ENCODE results near the gene IL10RB.
A peak's percentile ranks its signal among the peaks of the same experiment; 100 is the strongest.

The IL10RB gene

DNA sequence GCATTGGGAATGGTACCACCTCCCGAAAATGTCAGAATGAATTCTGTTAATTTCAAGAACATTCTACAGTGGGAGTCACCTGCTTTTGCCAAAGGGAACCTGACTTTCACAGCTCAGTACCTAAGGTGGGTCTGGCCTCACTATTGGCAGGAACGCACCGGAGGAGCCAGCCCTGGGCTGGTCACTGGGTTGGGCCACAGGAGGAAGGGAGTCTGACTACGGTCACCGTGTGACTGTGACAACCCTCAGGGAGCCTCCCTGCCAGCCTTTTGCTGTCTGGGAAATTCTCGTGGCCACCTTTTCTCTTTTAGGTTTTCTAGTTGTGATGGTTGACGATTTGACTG, 2.2 kb downstream of the IL10RB start:
- DNase-seq, result no peak

DNA sequence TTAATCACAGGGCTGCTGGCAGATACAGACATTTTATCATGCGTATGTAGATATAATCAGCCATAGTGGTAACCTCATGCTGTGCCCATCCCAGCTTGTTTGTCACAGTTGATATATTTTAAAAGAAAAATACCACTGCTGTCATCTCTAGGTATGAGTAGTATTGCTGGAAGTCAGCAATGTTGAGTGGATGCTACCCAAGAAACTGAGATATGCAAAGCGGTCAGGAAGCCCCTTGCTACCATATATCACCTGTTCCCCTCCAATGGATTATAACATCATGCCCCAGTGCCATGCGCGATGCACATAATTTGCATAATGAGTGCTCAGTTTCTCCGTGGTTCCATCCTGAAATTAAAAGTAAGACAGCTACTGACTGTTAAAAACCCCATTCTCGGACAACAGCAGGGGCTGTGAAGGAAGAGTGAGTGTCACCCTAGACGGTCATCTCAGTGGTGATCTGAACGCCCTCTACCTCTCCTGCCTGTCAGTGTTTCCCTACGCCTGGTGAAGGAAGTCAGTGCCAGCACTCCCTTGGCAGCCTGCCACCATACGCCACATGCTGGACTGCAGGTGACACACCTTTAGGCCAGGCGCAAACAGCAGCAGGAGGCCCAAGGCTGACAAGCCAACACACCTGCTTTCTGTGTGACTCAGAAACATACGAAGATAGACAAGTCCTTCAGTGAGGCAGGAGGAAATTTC, 2.7 kb downstream of the IL10RB start:
- peak; percentile 11 for DNase-seq

DNA sequence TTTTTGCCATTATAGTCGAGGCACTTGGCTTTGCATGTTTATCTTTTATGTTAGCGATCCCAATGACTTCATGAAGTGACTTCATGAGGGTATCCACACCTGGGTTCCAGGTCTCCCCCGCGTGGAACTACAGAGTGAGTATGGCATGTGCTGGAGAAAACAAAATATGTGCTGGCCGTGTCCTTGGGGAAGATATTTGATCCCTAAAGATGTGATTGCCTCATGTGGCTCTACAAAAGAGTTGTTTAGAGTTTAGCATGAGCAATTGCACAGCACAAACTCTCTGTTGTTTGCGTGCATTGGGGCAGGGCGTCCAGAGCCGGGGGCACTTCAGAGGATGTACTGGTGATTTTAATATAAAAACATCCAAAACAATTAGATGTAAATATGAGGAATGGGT, 4.8 kb downstream of the IL10RB start:
- no peak for DNase-seq

DNA sequence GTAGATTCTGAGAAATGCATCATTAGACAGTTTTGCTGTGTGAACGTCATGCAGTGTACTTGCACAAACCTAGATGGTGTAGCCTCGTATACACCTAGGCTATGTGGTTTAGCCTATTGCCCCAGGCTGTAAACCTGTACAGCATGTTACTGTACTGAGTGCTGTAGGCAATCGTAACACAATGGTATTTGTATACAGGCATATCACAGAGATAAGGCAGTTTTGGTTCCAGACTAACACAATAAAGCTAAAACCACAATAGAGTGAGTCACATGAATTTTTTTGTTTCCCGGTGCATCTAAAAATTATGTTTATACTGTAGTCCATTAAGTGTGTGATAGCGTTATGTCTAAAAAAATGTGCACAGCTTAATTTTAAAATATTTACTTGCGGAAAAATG, 6.9 kb downstream of the IL10RB start:
- DNase-seq, result no peak

DNA sequence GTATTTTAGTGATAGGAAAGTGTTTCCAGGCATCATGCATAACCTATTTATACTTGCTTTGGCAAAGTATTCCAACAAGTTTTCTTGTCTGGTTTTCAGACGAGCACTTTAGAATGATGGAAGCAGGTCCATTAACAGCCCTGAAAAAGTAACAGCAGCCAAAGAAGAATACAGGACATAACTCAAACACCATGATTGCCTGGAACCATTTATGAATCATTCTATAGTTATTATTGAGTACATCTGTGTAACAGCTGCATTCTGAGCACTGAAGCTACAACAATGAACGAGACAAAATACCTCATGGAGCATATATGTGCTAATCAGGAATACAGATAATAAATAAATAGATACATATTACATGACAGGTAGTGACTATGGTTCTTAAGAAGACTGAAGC, 12.6 kb downstream of the IL10RB start:
- no peak for DNase-seq

DNA sequence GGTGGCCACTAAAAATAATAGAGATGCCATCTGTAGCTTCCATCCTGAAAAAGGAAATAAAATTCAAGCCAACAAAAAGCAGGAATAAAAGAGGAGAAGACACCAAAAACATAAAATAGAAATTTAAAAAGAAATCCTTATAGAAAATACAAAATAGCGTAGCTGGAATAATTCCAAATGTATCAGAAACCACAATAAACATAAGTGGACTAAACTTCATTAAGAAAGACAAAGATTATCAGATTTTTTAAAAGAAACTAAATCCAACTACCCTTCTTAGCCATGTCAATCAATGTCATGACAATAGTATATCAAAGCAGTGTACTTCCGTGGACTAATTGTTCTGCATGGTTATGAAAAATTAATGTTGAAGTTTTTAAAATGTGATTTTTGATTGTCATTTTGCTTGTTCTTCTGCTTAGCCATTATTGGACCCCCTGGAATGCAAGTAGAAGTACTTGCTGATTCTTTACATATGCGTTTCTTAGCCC, 13.2 kb downstream of the IL10RB start:
- no peak for DNase-seq

DNA sequence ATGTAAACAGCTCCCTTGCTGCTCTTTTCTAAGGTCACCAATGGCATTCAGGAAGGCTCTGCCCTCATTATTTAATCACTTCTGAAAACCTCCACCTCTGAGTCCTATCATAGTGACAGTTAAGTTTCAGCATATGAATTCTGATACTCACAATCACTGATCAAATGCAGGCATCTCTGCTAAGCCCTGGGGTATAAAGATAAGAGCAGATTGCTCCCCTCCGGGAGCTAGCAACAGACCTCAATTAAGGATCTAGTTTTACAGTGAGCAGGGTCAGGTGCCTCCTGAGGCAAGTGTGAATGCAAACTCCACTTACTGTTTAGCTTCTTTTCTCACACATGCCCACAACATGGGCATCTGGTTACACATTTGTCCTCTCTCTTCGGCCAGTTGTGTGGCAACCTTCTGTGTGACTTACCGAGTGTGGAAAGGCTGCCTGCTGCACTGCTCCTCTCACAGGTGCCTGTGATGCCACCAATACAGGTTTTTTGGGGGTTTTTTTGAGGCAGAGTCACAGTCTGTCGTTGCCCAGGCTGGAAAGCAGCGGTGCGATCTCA, 15.0 kb downstream of the IL10RB start:
- no peak for DNase-seq

DNA sequence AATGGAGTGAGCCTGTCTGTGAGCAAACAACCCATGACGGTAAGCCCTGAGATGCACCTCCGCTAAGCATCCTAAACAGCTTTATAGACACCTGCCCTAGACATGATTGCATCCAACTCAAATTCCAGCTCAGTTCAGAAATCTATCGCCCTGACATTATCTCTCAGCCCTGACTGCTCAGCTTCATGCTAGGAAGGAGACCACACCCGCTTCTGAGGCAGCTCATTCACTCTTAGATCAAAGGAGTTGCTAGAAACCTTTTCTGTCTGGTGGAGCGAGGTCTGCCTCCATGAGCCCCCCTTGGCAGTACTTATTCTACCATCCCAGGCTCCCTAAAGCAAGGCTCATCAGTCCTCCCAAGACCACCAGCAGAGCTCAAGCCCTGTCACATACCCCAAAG, 17.0 kb downstream of the IL10RB start:
- no peak for DNase-seq

DNA sequence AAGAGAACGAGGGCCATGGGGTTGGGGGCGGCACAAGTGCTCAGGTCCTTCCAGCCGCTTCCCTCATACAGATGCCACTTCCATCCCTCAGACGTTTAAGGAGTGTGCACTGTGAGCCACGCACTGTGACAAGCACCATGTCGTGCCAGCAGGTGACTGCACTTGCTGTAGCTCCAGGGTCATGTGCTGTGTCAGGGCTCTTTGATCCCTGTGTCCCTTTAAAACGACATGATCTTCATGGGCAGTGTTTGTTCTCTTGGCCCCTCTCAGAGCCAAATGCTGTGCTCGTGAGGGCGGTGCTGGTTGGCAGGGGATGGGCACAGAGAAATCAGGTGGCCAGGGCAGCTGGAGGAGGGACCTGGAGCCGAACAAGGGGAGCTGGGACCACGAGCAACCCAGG, 19.9 kb downstream of the IL10RB start:
- no peak for DNase-seq

DNA sequence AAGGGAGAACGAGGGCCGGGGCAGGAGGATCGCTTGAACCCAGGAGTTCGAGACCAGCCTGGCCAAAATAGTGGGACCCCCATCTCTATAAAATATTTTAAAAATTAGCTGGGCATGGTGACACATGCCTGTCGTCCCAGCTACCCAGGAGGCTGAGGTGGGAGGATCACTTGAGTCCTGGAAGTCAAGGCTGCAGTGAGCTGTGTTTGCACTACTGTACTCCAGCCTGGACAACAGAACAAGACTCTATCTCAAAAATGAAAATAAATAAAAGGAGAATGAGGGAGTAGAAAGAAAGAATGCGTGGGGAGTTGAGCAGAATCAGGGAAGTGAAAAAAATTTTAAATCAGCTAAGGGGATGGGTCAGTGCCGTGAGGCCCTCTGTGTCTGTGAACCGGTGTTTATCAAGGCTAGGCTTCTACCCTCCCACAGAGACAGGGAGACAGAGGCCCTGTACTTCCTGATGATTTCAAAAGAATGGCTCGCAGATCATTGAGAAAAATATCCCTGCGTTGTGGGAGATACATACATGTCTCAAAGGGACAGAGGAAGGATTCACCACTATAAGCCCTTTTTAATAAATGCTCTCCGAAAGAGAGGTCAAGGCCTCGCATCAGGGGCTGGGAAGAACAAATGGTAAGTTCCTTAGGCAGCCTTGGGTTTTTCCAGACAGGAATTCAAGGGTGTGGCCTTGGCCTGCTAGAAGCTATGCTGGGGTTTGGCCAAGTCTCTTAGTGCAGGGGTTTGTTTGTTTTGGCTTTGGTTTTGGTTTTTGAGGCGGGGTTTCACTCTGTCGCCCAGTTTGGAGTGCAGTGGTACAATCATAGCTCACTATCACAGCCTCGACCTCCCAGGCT, 20.7 kb downstream of the IL10RB start:
- DNase-seq, result no peak

DNA sequence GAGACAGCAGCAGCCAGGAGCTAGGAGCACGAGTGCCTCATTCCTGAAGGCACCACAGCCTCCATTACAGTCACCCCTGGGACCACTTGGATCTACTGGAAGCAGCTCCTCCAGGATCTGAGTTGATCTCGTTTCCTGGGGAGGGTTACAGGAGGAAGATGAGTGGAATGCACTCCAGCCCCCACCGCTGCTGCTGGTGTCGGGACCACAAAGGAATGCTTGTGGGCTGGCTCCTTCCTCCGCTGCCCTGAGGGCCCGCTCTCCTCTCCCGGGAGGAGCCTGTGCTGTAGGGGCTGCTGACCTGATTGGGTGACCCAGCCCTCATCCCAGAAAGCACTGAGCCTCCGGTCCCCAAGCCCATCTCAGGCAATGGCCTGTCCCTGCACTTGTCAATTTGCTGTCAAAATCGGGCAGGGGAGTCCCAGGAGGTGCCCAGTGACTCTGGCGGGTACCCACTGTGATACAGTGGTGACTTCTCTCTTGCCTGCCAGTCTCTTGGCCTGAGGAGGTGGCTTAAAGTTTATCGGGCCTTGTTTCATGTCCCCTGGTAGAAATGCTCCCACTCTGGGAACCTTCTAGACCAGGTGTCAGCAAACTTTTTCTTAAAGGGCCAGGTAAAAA, 23.1 kb downstream of the IL10RB start:
- DNase-seq, result no peak

DNA sequence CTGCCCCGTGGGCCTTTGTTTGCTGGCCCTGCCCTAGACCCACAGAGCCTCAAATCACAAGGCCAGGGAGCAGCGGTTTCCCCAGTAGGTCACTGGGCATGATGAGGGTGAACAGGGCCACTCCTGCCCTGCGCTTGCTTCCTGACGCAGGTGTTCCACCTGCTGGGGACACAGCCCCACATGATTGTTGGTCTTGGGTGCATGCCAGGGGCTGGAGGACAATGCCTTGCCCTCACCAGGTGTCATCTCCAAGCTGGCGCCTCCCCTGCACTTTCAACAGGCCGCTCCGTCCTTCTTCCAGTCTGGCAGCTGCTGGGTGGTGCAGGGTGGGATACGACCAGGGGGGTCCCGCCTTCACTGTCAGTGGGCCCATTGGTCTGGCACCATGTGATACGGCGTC, 24.3 kb downstream of the IL10RB start:
- no peak for DNase-seq

DNA sequence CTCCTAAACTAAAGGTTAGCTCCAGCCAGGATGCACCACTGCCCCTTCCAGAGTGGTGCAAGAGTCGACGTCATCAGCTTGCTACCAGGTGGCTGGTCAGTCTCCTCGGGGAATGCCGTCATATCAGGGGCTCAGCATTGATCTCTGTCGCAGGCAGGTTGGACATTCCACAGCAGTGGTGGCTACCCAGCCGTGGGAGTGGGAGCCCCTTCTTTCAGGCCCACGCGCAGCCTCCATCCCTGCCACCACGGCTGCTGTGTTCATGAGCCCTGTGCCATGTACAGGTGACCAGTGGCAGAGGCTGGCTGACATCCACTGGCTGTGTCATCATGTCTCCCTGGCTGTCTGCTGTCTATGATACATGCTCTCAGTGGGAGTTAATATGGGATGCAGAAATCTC, 25.5 kb downstream of the IL10RB start:
- DNase-seq, result no peak

DNA sequence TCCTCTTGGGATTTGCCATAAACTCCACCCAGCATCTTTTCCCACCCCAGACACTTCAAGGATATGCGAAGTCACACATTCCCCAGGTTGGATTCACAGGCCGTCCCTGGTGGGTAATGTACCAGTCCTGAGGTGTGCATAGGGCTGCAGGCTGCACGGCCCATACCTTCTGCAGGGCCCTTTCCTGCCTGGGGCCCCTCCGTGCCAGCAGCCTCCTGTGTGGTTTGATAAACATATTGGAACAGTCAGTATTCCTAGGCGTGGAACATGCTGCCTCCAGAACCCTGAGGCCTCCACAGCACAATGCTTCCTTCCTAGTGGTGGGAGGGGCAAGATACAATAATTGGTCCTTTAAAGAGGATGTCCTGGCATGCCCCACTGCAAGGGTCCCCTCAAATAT, 26.6 kb downstream of the IL10RB start:
- DNase-seq, result no peak

DNA sequence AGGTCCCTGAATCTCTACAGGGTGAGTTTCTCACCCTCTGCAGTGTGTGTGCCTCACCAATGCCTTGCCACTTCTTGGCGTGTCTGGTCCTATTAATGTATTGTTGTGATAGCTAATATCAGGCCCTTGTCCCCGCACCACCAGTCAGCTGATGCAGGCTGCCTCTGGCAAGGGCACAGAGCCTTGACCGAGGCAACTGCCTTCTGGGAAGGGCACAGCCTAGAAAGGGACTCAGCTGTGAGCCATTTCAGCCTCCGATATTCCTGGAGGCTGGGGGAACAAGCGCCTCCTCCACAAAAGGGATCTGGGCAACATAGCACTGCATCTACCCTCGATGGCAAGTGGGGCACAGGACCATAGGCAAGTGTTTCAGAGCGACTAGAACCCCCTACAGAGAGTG, 27.0 kb downstream of the IL10RB start:
- no peak for DNase-seq

DNA sequence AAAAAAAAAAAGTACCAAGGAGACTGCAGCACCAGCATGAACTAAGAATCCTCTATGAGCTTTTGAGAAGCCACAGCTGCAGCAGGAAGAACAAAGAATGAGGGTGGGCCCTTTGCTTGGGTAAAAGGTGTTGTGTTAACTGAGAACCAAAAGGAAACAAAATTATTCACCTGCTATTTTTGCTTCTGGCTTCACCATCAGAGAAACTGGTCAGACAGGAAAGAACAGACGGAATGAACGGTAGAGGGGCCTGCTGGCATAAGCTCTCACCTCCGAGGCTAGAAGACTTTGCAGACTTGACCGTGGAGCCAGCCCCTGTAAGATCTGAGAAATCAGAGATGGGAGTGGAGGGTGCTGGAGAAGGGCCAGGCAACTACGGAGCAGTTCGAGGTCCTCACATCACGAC, 27.6 kb downstream of the IL10RB start:
- no peak for DNase-seq

DNA sequence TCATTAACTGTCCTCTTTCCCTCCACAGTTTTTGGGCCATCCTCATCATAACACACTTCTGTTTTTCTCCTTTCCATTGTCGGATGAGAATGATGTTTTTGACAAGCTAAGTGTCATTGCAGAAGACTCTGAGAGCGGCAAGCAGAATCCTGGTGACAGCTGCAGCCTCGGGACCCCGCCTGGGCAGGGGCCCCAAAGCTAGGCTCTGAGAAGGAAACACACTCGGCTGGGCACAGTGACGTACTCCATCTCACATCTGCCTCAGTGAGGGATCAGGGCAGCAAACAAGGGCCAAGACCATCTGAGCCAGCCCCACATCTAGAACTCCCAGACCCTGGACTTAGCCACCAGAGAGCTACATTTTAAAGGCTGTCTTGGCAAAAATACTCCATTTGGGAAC, 30.0 kb downstream of the IL10RB start:
- DNase-seq, result no peak

DNA sequence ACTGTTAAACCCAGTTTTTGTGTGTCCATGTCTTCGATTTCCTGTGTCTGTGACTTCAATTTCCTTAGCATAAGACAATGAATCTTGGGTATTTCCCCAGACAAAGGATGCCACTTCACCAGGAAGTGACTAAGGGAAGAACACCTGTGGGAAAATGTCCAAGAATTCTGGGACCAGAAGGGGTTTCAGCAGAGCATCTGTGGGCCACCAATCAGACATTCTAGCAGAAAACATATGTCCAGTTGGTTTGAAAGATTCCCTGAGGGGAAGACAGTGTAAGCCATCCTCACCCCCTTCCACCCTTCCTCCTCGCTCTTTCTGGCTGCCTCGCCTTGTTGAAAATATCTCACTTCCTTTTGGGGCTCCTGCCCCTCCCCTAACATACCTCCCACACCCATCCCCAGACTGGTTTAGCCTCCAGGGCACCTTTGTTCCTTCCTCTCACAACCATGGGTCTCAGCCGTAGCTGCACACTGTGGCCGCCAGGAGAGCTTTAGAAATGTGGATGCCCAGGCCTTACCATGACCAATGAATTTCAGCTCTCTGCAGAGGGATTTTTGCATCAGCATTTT, 33.1 kb downstream of the IL10RB start:
- peak; percentile 46 for DNase-seq

DNA sequence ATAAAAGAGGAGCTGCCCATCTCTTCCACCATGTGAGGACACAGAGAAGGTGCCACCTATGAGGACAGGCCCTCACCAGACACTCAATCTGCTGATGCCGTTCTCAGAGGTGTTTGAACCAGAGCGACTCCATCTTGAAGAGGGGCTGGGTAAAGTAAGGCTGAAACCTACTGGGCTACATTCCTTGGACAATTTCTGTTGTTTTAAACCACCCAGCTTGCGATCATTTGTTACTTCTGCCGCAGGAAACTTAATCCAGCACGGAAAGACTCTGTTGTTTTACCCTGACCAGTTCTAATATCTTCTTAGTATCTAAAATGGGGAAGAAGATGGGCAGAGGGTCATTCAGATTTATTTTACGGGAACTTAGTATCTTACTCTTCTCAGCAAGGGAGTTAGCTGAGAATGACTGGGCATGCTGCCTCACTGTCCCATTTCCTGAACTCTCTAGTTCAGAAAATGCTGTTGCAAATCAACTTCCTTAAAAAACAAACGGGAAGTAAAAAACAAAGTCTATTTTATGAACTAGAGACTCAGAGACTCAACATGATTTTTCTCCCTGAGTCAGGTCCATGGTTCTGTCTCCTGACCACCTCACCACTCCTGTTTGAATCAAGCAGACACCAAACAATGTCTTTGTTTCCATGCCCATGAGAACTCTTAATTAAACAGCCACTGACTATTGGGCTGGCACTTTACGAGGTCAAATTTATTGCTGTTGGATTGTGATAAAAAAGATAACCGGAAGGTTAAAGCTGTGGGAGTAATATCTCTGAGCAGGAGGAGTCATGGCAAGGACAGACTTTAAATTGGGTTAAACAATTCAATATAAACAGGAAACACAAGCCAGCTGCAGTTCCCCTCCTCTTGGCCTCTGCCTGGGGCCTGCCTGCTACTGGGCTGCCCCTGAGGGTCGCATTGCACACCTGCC, 34.8 kb downstream of the IL10RB start:
- DNase-seq, result no peak

DNA sequence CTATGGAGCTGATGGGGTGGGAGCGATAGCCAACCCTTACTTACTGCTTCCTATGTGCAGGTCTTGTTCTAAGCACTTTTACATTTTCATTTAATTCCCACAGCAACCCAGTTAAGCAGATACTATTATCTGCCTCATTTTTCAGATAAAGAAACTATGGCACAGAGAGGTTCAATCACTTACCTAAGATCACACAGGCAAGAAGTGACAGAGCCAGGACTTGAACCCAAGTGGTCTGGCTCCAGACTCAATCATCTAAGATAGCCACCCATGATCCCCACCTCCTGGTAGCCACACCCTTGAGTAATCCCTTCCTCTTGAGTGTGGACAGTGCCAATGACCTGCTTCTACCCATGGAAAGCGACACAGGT, 35.5 kb downstream of the IL10RB start:
- DNase-seq, result no peak

DNA sequence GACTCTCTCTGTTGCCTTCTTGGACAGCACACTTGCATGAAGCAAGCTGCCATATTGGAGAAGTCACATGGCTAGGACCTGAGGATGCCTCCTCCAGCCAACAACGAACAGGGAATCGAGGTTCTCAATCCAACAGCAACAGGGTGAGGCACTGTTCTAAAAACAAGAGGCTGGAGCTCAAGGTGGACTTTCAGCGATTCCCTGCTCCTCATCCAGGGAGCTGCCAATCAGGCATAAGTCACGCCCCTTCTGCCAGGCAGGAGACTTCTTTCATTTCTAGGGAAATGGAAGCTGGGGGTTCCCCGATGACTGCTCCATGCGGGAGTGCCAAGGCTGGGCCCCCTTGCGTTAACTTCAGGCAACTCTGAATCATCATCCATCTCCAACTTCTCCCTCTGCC, 35.9 kb downstream of the IL10RB start:
- no peak for DNase-seq

DNA sequence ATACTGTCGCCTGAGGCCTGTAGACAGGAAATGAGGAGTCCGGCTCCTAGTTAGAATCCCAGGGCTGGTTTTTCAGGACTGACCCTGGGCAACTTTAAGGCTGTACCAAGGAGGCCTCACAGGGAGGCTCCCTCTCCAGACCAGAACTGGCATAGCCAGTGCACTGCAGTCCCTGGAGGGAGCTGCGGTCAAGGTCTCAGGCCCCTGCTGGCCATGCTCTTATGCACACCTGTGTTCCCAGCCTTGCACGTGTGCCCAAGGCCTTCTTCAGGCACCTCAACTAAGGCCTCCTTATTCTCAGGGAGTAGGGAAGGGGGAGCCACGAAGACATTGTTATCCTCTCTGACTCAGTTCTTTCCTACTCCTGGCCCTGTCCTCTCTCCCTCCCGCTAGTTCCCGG, 36.6 kb downstream of the IL10RB start:
- DNase-seq, result no peak
